ENCODE data around the gene NR2F2.
"Not testable (repeated sequence)": the region's sequence is repeated elsewhere in the genome, so short reads cannot be mapped to it uniquely, and the experiment has no call there.

Gene NR2F2

GRCh38 chr15:96374499-96374898 lies 44.0 kb downstream of the NR2F2 start:
- DNase-seq = no peak

GRCh38 chr15:96379592-96379991 lies 49.1 kb downstream of the NR2F2 start:
- DNase-seq = not testable (repeated sequence)

GRCh38 chr15:96381463-96381862 lies 51.0 kb downstream of the NR2F2 start:
- DNase-seq = no peak

DNA sequence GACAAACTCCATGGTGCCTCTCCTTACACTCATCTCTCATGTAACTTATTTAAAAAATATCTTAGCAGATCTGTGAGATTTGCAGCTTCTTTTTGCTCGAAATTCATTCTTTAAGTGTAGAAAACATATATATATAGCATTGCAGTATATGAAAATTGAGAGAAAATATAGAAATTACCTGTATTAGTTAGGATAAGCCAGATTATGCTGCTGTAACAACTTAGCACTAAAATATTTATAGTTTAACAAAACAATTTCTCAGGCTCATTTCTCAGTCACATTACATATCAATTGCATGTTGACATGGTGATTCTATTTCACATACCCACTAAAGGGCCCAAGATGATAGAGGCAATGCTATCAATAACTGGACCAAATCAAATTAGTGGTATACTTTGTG lies 54.7 kb downstream of the NR2F2 start:
- no peak for DNase-seq

DNA sequence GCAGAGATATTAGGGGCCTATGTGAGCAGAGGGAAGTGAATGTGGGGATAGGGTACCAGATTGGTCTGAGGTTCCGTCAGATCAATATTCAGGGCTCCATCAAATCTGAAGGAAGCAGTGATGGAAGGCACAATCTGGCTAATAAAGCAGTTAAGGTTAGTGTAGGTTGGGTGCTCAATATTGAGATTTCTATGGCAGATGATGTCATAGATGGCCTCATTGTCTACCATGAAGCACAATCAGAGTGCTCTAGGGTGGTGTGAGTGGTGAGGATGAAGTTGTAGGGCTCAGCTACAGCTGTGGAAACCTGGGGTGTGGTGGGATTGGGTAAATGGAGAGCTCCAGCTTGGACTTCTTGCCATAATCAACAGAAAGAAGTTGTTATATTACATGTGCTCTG lies 58.2 kb downstream of the NR2F2 start:
- no peak for DNase-seq
